Measurements from ENCODE around the gene ASMTL. TPM values are rescaled to one million over a fixed set of nuclear protein-coding genes. Genes with fewer than 3 reads are reported as not detected.
A peak's percentile ranks its signal among the peaks of the same experiment; 100 is the strongest.

ASMTL gene
- polyA plus RNA-seq, 1 experiment = 18.9 TPM

- CTCF ChIA-PET = no interaction called here
- no peaks in the 10 kb centered on the region for H3K27me3 ChIP-seq (ENCODE audit: control insufficient read depth, insufficient read depth, low read length)
- POLR2A ChIA-PET = no interaction called here
- H3K4me3 ChIP-seq (ENCODE audit: low read depth, low read length) = no peak overlapping the region
- H3K27ac ChIP-seq (ENCODE audit: low read depth, low read length) = no peak overlapping the region
- no peaks in the 10 kb centered on the region; the same call in 1 of the 2 replicates for H3K9me3 ChIP-seq (ENCODE audit: control insufficient read depth, insufficient read depth, low read length)
- TF ChIP-seq CTCF (IDR thresholded peaks at IDR 0.05; ENCODE audit: low read depth, low read length) = no peak
- DNase-seq (ENCODE audit: low read depth, low spot score) = no peak
These were observed 57.8 kb downstream of the ASMTL start for GRCh38 chrX:1394731-1395501.

GRCh38 chrX:1393871-1394615, 58.7 kb downstream of the ASMTL start:
- Histone ChIP-seq H3K27ac (ENCODE audit: low read depth, low read length) (peak overlapping the region; percentile 11), H3K9me3 (ENCODE audit: control insufficient read depth, insufficient read depth, low read length) (no peaks in the 10 kb centered on the region; the same call in 1 of the 2 replicates), H3K27me3 (ENCODE audit: control insufficient read depth, insufficient read depth, low read length) (no peaks in the 10 kb centered on the region), H3K4me3 (ENCODE audit: low read depth, low read length) (no peak overlapping the region; the same call in 1 of the 2 replicates)
- no peak for DNase-seq (ENCODE audit: low read depth, low spot score)
- no peak for TF ChIP-seq CTCF (IDR thresholded peaks at IDR 0.05; ENCODE audit: low read depth, low read length)
- POLR2A ChIA-PET = no interaction called here
- CTCF ChIA-PET = no interaction called here

GRCh38 chrX:1392376-1393068, 60.2 kb downstream of the ASMTL start:
- peak; percentile 15 for DNase-seq (ENCODE audit: low read depth, low spot score)
- Histone ChIP-seq H3K4me3 (ENCODE audit: low read depth, low read length) (peak overlapping the region; percentile 83), H3K9me3 (ENCODE audit: control insufficient read depth, insufficient read depth, low read length) (no peaks in the 10 kb centered on the region; the same call in 1 of the 2 replicates), H3K27me3 (ENCODE audit: control insufficient read depth, insufficient read depth, low read length) (no peaks in the 10 kb centered on the region), H3K27ac (ENCODE audit: low read depth, low read length) (peak overlapping the region; percentile 75)
- no peak for TF ChIP-seq CTCF (IDR thresholded peaks at IDR 0.05; ENCODE audit: low read depth, low read length)
- POLR2A ChIA-PET = no interaction called here
- CTCF ChIA-PET = no interaction called here

- no peaks in the 10 kb centered on the region for H3K27me3 ChIP-seq (ENCODE audit: control insufficient read depth, insufficient read depth, low read length)
- DNase-seq (ENCODE audit: low read depth, low spot score) = peak; percentile 92
- ChIA-PET POLR2A (no interaction called here), CTCF (no interaction called here)
- H3K9me3 ChIP-seq (ENCODE audit: control insufficient read depth, insufficient read depth, low read length) = no peaks in the 10 kb centered on the region; the same call in 1 of the 2 replicates
- H3K27ac ChIP-seq (ENCODE audit: low read depth, low read length) = peak within 1 kb of the TSS; percentile 94
- peak within 1 kb of the TSS; percentile 100 for H3K4me3 ChIP-seq (ENCODE audit: low read depth, low read length)
- no peak for TF ChIP-seq CTCF (IDR thresholded peaks at IDR 0.05; ENCODE audit: low read depth, low read length)
These were observed 60.9 kb downstream of the ASMTL start, which contains the start of gene SLC25A6 for GRCh38 chrX:1391707-1392375. SLC25A6 (minus strand) TSS chrX:1392113; CDS start chrX:1392009, 104 bp downstream.
